ENCODE measurements around the gene PABPC1L.

GRCh38 chr20:44938637-44939036 is 28.8 kb downstream of the PABPC1L start:
- no peak for TF ChIP-seq SIN3A (IDR thresholded peaks at IDR 0.05; ENCODE audit: borderline replicate concordance, insufficient read depth, low read length)
- TF ChIP-seq POLR2AphosphoS5 (IDR thresholded peaks at IDR 0.05; ENCODE audit: low read depth, low read length): no peak
- TF ChIP-seq TAF1 (IDR thresholded peaks at IDR 0.05; ENCODE audit: borderline replicate concordance, insufficient read depth, low read length): no peak

Measured in PFSK-1 (cell line).